Thymus (tissue), 11 donors: ENCODE measurements around the gene PLEK2. TPM values are rescaled to one million over a fixed set of nuclear protein-coding genes. Genes with fewer than 3 reads are reported as not detected.

Experiments
- DNase-seq, 9 donors: peaks; one replicate each; pipeline ENCODE4 v3.0.0-alpha.2; 2013; ENCODE audit warnings: low spot score in 9 of 9, low read depth in 6 of 9, missing footprints in 1 of 9
- H3K27ac ChIP-seq, 2 donors: one replicate each; pipeline ENCODE4 v1.5.1; 2013; ENCODE audit warnings: control low read depth in 1 of 2, low read depth in 1 of 2, low read length in 1 of 2, mild to moderate bottlenecking in 1 of 2, moderate library complexity in 1 of 2
- H3K27me3 ChIP-seq, 2 donors: one replicate each; pipeline ENCODE4 v1.5.1; 2013; ENCODE audit warnings: low read length in 1 of 2; ENCODE audit not compliant: control insufficient read depth in 2 of 2, insufficient read depth in 1 of 2
- H3K36me3 ChIP-seq, 2 donors: one replicate each; pipeline ENCODE4 v1.5.1; 2013; ENCODE audit warnings: low read length in 1 of 2, mild to moderate bottlenecking in 1 of 2, moderate library complexity in 1 of 2; ENCODE audit not compliant: control insufficient read depth in 2 of 2, insufficient read depth in 2 of 2
- H3K4me1 ChIP-seq, 2 donors: one replicate each; pipeline ENCODE4 v1.5.1; 2013; ENCODE audit warnings: low read length in 2 of 2; ENCODE audit not compliant: control insufficient read depth in 2 of 2, insufficient read depth in 2 of 2
- H3K4me3 ChIP-seq, 2 donors: one replicate each; pipeline ENCODE4 v1.5.1; 2013; ENCODE audit warnings: low read length in 2 of 2, control low read depth in 1 of 2, mild to moderate bottlenecking in 1 of 2
- H3K9me3 ChIP-seq, 2 donors: one replicate each; pipeline ENCODE4 v1.5.1; 2013; ENCODE audit warnings: low read length in 1 of 2, mild to moderate bottlenecking in 1 of 2; ENCODE audit not compliant: control insufficient read depth in 2 of 2, insufficient read depth in 1 of 2
- WGBS: extraction: QIAGEN DNeasy Blood & Tissue Kit; methylation state at CpG from one replicate; pipeline ENCODE4 v1.1.7; 2013; 5-methylcytosine and 5-hydroxymethylcytosine counted together
- polyA plus RNA-seq: library from polyadenylated mRNA; stranded (reverse); fragments of 200-250 nt; gene quantifications from one replicate; pipeline ENCODE4 v1.2.3, GENCODE V29; 2013
- total RNA-seq: library from RNA; stranded (reverse); fragments of 120-200 nt; gene quantifications from one replicate; pipeline ENCODE4 v1.2.4, GENCODE V29; 2013
- donor health status: healthy.

The PLEK2 gene
- total and polyA plus RNA-seq, 2 donors = 22.0 to 34.0 TPM

DNA sequence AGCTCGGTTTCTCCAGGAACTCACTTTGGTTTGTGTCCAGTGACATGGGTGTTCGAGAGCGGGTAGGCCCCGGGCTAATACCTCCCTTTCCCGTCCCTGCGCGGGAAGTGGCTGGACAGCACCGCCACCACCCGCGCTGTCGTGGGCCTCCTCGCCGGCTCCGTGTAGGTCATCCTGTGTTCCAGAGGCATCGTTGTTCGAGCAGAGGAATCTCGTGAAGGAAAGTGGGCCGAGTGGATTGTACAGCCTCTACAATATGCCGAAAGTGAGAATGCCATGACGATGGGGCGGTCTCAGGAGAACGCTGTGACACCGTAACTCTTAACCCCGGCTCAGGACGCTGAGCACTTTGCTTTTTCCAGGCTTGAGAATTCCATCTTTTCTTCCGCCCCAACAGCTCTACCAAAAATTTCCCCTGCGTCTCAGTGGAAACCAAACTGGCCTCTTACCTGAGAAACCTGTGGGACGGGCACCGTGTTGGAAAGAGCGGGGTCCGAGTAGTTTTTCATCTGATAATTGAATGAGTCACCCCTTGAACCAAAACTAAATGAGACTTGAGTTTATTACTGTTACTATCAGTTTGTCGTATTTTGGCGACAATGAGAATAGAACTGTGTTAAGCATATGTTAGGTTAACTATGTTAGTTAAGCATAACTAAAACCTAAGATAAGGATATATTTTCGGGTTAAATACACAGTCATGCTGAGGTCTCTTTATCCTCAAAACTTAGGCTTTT, 51.3 kb downstream of the PLEK2 start:
- Histone ChIP-seq H3K27me3 (no peaks in the 10 kb centered on the region), H3K4me1 (peaks cover 11 to 12% of the 10 kb centered on the region in 2 donors), H3K4me3 (peak overlapping the region; percentile 63 to 88), H3K9me3 (no peaks in the 10 kb centered on the region), H3K36me3 (peaks cover 0 to 14% of the 10 kb centered on the region in 2 donors), H3K27ac (peak overlapping the region; percentile 77 to 94)
- no peak for DNase-seq
- 3% methylated on average over 34 of the region's 34 CpGs for WGBS

DNA sequence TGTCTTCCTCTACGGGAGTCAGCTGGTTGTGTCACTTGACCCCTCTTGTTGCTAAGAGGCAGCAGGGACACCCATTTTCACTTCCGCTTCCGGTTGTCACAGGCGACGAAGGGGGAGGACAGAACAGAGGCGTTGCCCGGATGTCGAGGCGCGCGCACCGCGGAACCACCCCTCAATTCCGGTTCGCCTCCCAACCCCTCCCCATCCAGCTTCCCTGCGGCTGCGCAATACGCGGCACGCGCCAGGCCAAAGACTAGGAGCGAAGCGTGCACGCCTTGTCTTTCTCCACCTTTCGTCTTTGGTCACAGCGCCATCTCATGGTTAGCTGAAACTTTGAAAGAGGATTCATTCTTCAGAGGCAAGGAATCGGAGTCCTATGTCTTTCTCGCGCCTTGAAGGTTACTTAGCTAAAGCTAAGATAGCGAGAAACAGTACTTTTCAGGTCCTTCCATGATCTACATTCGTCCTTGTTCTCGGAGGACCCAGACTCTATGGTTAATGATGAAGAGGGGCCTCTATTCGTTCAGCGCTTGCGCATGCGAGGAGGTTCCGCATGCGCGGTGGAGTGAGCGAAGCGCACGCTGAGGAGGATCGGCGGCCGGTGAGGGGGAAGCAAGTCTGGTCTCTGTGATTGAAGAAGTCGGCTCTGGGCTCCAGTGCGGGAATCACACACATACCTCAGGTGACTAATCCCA, 52.0 kb downstream of the PLEK2 start, which contains the start of the genes ATP6V1D and EIF2S1:
Gene ATP6V1D (minus strand): TSS at position 30 of the 695 bp plus-strand sequence. CDS start 106 bp downstream, outside the sequence.
Gene EIF2S1 (plus strand): TSS at position 554 of the 695 bp plus-strand sequence. CDS start 4,440 bp downstream, outside the sequence.
- Histone ChIP-seq H3K27ac (peak within 1 kb of the TSS; percentile 77 to 94), H3K36me3 (peaks cover 0 to 8% of the 10 kb centered on the region in 2 donors), H3K27me3 (no peaks in the 10 kb centered on the region), H3K4me1 (peaks cover 11 to 12% of the 10 kb centered on the region in 2 donors), H3K4me3 (peak within 1 kb of the TSS; percentile 63 to 88), H3K9me3 (no peaks in the 10 kb centered on the region)
- DNase-seq = peak; percentile 96 to 100 (median 99)
- WGBS = under 1% methylated on average over 47 of the region's 47 CpGs

DNA sequence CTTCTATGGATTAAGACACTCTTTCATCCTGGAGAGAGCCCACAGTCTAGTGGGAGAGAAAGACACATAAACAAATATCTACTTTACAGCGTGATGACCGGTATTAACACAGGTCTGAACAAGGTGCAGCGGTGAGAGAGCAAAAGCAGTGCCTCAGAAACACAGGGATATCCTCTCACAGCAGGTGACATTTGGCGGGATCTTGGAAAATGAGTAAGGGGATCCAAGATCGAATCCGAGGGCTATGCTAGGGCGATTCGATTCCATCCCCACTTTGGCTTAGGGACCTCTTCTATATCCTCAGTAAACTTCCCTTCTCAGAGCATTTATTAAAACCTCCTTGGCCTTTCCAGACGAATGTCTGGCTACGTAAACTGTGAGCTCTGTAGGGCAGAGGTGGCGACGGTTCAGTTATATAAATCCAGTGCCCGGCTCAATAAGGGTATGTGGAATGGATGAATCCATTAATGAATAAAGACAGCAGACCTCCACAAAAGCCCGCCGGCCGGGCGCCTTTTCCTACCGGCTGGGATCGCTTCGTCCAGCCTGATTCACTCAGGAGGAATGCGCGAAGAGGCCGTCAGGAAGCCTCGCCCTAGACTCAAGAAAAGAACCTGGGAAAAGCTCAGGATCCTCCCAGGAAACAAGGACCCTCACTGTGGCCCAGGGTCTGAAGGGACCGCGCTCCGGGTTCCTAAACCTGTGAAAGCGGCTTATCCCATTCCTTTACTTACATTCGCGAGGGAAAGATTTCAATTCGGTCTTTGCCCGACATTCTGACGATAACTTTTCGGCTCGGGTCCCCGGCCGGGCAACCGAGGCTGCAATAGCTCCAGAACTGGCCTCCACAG, 52.8 kb downstream of the PLEK2 start:
- Histone ChIP-seq H3K27me3 (no peaks in the 10 kb centered on the region), H3K36me3 (peaks cover 0 to 4% of the 10 kb centered on the region in 2 donors), H3K4me3 (peak overlapping the region; percentile 63 to 88), H3K9me3 (no peaks in the 10 kb centered on the region), H3K4me1 (peaks cover 11 to 12% of the 10 kb centered on the region in 2 donors), H3K27ac (peak overlapping the region in 1 of 2 donors; percentile 66)
- WGBS = 5% methylated on average over 38 of the region's 38 CpGs
- DNase-seq = peak in 2 of 9 donors; percentile 2 to 9

DNA sequence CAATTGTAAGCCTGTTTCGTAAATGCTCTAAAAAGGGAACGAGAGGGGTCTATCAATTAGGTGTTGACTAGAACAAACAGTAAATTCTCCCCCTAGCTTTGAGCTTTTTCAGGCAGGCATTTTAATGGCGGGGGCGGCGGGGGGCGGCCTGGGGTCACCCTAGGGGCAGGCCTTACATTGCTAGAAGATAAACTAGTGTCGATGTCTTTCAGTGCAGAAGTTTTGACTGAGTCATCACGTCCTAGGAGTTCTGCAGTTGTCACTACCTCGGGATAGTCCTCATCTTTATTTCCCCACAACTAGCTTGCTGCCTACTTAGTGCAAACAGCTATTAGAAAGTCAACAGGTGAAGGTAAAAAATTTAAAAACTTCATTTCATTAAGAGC, 54.0 kb downstream of the PLEK2 start:
- H3K27me3 ChIP-seq = no peaks in the 10 kb centered on the region
- no peaks in the 10 kb centered on the region for H3K9me3 ChIP-seq
- 90% methylated on average over 9 of the region's 9 CpGs for WGBS
- DNase-seq = no peak
- peaks cover 11 to 12% of the 10 kb centered on the region in 2 donors for H3K4me1 ChIP-seq
- H3K4me3 ChIP-seq = no peak overlapping the region
- no peak overlapping the region for H3K27ac ChIP-seq
- H3K36me3 ChIP-seq = peaks cover 0 to 2% of the 10 kb centered on the region in 2 donors

DNA sequence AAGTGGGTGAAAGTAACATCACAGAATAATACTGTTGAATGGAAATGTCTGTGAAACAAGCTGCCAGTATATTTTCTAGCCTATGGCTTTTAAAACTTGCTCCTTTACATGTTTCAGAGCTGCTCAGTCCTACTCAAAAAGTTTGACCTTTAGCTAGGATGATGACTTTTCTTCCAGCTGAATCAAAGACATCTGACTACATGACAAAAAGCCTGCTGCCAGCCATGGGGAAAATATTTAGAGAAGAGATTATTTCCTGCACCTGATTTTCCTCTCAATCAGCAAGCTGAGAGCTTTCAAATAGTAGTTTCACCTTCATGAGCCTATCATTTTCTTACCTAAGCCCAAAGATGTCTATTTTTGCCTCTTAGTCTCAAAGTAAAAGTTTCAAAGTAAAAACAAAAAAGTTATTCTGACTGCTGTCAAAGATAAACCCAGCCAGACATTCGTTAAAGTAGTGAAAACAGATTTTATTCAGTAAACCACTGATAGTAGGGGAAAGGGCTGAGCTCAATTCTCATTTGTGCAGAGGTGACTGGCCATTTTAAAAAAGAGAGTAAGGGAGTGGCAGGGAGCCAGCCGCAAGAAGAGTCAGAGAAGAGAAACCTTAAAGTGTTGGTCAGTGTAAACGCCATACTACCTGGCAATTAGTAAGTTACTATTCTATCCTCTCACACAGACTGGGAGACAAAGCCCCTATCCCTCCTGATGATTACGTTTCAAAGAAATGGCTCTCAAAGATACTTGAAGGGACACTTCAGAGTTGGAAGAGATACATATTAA, 54.6 kb downstream of the PLEK2 start:
- Histone ChIP-seq H3K27me3 (no peaks in the 10 kb centered on the region), H3K9me3 (no peaks in the 10 kb centered on the region), H3K4me1 (peaks cover 11 to 12% of the 10 kb centered on the region in 2 donors), H3K36me3 (no peaks in the 10 kb centered on the region), H3K27ac (no peak overlapping the region), H3K4me3 (no peak overlapping the region)
- 92% methylated on average over 4 of the region's 4 CpGs for WGBS
- no peak for DNase-seq

DNA sequence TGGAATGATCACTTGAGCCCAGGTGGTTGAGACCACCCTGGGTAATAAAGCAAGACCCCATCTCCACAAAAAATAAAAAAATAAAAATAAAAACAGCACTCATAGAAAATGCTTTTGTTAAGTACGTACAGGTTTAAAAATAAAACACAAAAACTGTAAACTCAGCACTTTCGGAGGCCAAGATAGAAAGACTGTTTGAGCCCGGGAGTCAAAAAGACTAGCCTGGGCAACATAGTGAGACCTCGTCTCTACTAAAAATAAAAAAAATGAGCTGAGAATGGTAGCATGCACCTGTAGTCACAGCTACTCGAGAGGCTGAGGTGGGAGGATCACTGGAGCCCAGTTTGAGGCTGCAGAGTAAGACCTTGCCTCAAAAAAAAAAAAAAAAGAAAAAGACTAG, 59.9 kb downstream of the PLEK2 start:
- no peak for DNase-seq
- Histone ChIP-seq H3K27me3 (no peaks in the 10 kb centered on the region), H3K27ac (no peak overlapping the region), H3K4me1 (no peaks in the 10 kb centered on the region), H3K9me3 (no peaks in the 10 kb centered on the region), H3K4me3 (no peak overlapping the region), H3K36me3 (peaks cover 17 to 39% of the 10 kb centered on the region in 2 donors)
- 98% methylated on average over 5 of the region's 5 CpGs for WGBS

DNA sequence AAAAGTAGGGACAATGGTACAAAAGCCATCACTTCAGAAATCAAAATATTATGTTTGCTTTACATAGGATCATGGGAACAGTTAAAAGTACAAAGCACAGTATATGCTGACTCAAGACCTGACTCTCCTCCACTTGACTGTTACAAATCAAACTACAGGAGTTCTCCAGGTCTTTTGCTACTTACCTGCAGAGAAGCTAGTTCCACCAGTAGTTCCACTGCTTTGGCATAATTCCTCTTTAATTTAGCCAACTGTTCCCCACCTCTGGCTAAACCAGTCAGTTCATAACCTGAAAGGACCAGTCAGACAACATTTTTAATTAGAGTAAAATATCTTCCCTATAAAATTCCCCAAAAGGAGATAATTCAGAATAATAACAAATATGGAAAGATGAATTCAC, 66.4 kb downstream of the PLEK2 start:
- H3K4me3 ChIP-seq = no peak overlapping the region
- H3K27ac ChIP-seq = no peak overlapping the region
- H3K36me3 ChIP-seq = peaks cover 36 to 52% of the 10 kb centered on the region in 2 donors
- H3K4me1 ChIP-seq = no peaks in the 10 kb centered on the region
- H3K9me3 ChIP-seq = no peaks in the 10 kb centered on the region
- H3K27me3 ChIP-seq = no peaks in the 10 kb centered on the region
- no peak for DNase-seq

DNA sequence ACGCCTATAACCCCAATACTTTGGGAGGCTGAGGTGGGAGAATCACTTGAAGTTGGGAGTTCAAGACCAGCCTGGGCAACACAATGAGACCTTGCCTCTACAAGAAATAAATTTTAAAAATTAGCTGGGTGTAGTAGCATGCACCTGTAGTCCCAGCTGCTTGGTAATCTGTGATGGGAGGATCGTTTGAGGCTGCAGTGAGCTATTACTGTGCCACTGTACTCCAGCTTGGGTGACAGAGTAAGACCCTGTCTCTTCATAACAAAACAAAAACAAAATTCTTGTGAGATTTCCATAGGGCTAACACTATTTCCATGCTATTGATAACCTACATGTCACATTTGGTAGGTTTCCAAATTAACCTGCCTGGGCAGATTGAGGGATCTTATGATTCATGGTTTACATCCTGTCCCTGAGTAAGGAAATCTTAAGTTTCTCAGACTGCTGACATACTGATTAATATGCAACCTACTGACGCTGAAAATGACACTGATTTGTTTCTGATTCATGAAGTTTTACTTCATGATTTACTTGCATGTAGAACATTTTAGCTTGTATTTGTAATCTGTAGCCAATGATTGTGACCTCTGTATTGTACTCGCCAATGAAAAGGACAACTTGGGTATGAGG, 68.2 kb downstream of the PLEK2 start:
- peaks cover 36 to 47% of the 10 kb centered on the region in 2 donors for H3K36me3 ChIP-seq
- H3K9me3 ChIP-seq = no peaks in the 10 kb centered on the region
- no peak overlapping the region for H3K27ac ChIP-seq
- H3K4me3 ChIP-seq = no peak overlapping the region
- H3K4me1 ChIP-seq = no peaks in the 10 kb centered on the region
- DNase-seq = no peak
- no peaks in the 10 kb centered on the region for H3K27me3 ChIP-seq
- WGBS = 95% methylated on average over 4 of the region's 4 CpGs
